ENCODE measurements around the gene MCRIP1. TPM values are rescaled to one million over a fixed set of nuclear protein-coding genes. Genes with fewer than 3 reads are reported as not detected.

The MCRIP1 gene
- total RNA-seq, 1 experiment from 2014 or later: 115 TPM

GRCh38 chr17:81819708-81820107 is 13.4 kb downstream of the MCRIP1 start:
- Histone ChIP-seq H3K4me1 (ENCODE audit: control insufficient read depth, insufficient read depth, low read length) (peaks cover 19% of the 10 kb centered on the region), H3K9me3 (ENCODE audit: control insufficient read depth, insufficient read depth, low read depth, low read length) (no peaks in the 10 kb centered on the region), H3K27ac (ENCODE audit: low read length) (no peak overlapping the region), H3K36me3 (ENCODE audit: control insufficient read depth, insufficient read depth, low read length) (no peaks in the 10 kb centered on the region), H3K4me3 (ENCODE audit: low read depth in 2 of 2, low read length in 2 of 2) (no peak overlapping the region), H3K27me3 (ENCODE audit: control insufficient read depth, insufficient read depth, low read length) (no peaks in the 10 kb centered on the region)
- BruUV-seq (replicated peaks): no TSS peak
- intact Hi-C loops (cut with micrococcal nuclease; ENCODE audit: unreplicated experiment): no loop called here
- no peak for TF ChIP-seq REST (IDR thresholded peaks at IDR 0.05; ENCODE audit: insufficient read depth in 1 of 2, low read depth in 2 of 2, low read length in 1 of 2)
- no peak for TF ChIP-seq TCF7L2 (IDR thresholded peaks at IDR 0.05; ENCODE audit: low read depth, low read length)
- TF ChIP-seq CTCF (IDR thresholded peaks at IDR 0.05): no peak
- TF ChIP-seq POLR2AphosphoS5 (IDR thresholded peaks at IDR 0.05; ENCODE audit: low read depth, low read length): no peak
- TF ChIP-seq SIN3A (IDR thresholded peaks at IDR 0.05; ENCODE audit: borderline replicate concordance, insufficient read depth, low read depth, low read length): no peak
- POLR2A ChIA-PET: no interaction called here
- DNase-seq (ENCODE audit: low read depth, low spot score) (no peak), ATAC-seq (no peak)
- in situ Hi-C loops (cut with HindIII; ENCODE audit: low pct_unique_long_range_greater_than_20kb, low sequenced_read_pairs): no loop called here
- CTCF ChIA-PET: interaction anchor here (0.6 kb wide), 1 partner anchor 335 kb away, joined by 3 read pairs; no protein-coding TSS in a partner anchor

- POLR2A ChIA-PET: no interaction called here
- CTCF ChIA-PET: no interaction called here
Observed at GRCh38 chr17:81817758-81818147, 15.3 kb downstream of the MCRIP1 start.

More at GRCh38 chr17:81817758-81818147, 15.3 kb downstream of the MCRIP1 start:
- Histone ChIP-seq H3K27me3 (ENCODE audit: control insufficient read depth, insufficient read depth, low read length) (no peaks in the 10 kb centered on the region), H3K4me3 (ENCODE audit: low read depth in 2 of 2, low read length in 2 of 2) (no peak overlapping the region), H3K9me3 (ENCODE audit: control insufficient read depth, insufficient read depth, low read depth, low read length) (no peaks in the 10 kb centered on the region), H3K4me1 (ENCODE audit: control insufficient read depth, insufficient read depth, low read length) (peaks cover 19% of the 10 kb centered on the region), H3K36me3 (ENCODE audit: control insufficient read depth, insufficient read depth, low read length) (no peaks in the 10 kb centered on the region), H3K27ac (ENCODE audit: low read length) (no peak overlapping the region)
- DNase-seq (ENCODE audit: low read depth, low spot score) (no peak), ATAC-seq (no peak)
- no TSS peak for BruUV-seq (replicated peaks)
- in situ Hi-C loops (cut with HindIII; ENCODE audit: low pct_unique_long_range_greater_than_20kb, low sequenced_read_pairs) (no loop called here), intact Hi-C loops (cut with micrococcal nuclease; ENCODE audit: unreplicated experiment) (no loop called here)
- TF ChIP-seq TCF7L2 (IDR thresholded peaks at IDR 0.05; ENCODE audit: low read depth, low read length) (no peak), CTCF (IDR thresholded peaks at IDR 0.05) (no peak), SIN3A (IDR thresholded peaks at IDR 0.05; ENCODE audit: borderline replicate concordance, insufficient read depth, low read depth, low read length) (no peak), REST (IDR thresholded peaks at IDR 0.05; ENCODE audit: insufficient read depth in 1 of 2, low read depth in 2 of 2, low read length in 1 of 2) (no peak), POLR2AphosphoS5 (IDR thresholded peaks at IDR 0.05; ENCODE audit: low read depth, low read length) (no peak)
